SKM-1 (cell line): ENCODE results near the gene BCAS4.
"Not testable (repeated sequence)": the region's sequence is repeated elsewhere in the genome, so short reads cannot be mapped to it uniquely, and the experiment has no call there.

Experiments used
- DNase-seq: peaks from one replicate; lab custom pipeline; 2025; ENCODE audit not compliant: unreplicated experiment; lab: John Stamatoyannopoulos, UW

The BCAS4 gene

DNA sequence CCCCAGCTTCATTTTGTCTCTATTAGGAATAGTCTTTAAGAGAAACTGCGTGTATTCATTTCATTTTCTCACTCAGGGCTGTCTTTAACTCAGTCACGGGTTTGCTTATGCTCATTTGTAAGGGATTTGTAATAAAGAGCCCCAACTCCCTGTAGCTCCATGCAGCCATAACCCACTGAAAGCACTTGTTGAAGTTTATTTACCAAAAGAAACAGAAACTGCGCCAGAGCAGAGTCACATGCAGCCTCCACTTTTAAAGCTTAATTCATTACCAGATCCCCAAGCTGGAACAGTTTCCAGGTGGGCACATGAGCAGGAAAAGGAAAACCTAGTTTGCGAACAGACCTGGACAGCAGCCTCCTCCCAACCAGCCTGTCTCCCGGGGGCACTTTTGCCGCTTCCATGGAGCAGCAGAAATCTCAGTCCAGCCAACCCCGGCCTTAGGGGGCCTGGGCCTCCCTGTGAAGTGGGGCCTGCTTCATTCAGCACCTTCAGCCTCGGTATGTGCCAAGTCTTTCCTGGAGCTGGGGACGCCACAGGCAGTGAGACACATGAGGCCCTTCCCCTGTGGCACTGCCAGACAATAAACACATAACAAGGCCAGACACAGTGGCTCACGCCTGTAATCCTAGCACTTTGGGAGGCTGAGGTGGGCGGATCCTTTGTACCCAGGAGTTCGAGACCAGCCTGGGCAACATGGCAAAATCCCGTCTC lies 4.5 kb downstream of the BCAS4 start:
- DNase-seq: no peak

DNA sequence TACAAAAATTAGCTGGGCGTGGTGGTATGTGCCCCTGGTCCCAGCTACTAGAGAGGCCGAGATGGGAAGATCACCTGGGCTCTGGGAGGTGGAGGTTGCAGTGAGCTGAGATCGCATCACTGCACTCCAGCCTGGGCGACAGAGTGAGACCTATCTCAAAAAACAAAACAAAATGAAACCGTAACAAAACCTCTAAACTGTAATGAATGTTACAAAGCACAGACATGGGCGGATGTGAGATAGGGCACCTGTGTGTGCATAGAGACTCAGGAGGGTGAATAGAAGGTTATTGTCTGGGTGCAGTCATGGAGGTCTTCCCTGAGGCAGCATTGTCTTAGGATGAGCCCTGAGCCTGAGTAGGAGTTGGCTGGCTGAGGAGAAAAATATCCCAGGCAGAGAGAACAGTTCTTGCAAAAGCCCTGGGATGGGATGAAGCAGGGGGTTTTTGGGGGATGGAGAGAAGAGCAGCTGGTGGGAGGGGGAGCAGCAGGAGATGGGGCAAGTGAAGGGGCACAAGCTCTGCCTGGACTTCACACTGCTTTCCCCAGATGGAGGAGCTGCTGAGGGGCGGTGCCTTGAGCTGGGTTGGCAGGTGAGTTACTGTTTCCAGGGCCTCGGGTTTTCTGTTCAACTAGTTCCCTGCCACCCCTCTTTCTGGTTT lies 5.2 kb downstream of the BCAS4 start:
- no peak for DNase-seq

DNA sequence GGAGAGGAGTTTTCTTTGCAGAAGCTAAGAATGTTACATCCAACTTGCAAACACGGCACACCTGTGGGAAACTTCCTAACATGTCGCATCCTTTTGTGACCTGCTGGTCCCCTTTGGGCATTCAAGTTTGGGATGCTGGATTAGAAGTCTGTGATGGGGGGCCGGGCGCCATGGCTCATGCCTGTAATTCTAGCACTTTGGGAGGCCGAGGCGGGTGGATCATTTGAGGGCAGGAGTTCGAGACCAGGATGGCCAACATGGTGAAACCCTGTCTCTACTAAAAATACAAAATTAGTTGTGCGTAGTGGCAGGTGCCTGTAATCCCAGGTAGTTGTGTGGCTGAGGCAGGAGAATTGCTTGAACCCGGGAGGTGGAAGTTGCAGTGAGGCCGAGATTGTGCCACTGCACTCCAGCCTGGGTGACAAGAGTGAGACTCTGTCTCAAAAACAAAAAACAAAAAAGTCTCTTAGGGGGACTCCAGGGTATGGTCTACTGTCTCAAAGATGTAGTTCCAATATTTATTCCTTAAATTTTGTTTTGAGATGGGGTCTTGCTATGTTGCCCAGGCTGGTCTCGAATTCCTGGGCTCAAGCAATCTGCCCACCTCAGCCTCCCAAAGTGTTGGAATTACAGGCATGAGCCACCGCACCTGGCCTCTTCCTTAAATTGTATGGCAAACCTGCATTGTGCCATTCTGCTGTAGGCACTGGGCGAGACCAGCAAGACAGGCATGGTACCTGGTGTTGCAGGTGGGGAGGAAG lies 6.3 kb downstream of the BCAS4 start:
- not testable (repeated sequence) for DNase-seq

DNA sequence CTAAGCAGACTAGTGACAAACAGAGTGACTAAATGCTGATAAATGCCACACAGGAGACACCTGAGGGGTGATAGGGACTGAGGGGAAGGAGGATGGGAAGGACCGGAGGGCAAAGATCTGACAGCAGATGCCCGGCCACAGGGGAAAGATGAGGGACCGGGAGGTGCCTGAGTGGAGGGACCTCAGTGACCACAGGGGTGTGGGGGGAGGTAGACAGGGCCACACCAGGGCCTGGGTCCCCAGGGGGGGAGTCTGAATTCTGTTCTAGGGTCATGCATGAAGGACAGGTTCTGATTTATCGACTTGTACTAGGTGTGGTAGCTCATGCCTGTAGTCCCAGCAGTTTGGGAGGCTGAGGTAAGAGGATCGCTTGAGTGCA lies 6.9 kb downstream of the BCAS4 start:
- no peak for DNase-seq

DNA sequence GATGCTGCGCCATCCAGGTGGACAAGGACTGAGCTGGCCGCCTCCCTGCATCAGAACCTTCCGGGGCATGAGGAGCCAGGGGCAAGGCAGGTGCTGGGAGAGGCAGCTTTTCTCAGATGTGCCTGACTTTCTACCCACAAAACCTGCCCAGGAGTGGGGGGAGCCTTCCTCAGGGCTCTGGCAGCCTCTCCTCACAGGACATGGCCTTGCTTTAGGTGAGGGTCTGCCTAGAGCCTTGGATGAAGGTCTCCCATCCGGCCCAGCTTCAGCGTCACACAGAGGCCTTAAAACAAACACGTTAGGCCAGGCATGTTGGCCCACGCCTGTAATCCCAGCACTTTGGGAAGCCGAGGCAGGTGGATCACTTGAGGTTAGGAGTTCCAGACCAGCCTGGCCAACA lies 7.4 kb downstream of the BCAS4 start:
- DNase-seq: no peak

DNA sequence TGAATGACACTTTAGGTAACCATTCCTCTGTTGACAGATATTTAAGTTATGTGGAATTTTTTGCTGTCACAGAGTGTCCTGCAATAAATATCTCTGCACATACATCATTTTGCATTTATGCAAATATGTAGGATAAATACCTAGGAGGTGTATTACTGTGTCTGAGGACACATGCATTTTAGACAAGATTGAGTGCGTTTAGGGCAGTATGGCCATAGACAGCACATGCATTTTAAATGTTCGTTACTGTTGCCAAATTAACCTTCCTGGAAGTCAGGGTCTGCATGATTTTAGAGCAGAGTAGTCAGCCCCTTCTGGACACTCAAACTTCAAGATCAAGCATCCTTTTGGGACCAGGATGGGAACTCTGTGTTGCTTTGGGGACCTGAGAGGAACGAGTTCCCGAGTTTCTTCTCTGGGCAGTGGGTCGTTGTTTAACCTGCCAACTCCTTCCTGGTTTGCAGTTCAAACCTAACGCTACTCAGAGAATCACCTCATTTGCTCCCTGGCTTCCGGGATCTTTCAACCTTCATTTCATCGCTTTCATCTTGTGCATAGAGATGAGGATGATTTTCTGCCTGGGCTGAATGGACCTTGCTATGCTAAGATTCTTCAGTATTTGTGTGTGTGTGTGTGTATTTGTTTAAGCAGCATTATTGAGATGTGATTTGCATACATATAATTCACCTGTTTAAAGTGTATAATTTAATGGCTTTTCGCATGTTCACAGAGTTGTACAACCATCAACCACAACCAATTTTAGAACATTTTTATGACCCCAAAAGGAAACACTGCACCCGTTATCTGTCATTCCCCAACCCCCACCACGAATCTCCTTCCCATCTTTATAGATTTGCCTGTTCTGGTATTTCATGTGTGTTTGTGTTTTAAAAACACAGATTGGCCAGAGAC lies 9.8 kb downstream of the BCAS4 start:
- DNase-seq: no peak

DNA sequence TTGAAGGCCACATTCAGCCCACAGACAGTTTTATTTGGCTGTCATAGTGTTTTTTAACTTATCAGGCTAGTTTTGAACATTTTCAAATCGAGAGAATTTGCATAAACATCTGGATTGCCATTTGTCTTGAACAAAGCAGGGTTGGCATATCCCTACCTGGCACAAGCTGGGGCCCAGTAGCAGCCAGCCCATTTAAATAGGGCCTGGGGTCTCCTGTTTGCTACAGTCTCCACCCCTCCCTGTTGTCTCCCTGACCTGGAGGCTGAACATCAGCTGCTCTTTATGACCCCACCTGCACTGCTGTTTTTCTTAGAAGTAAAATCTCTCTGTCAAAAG lies 10.5 kb downstream of the BCAS4 start:
- no peak for DNase-seq

DNA sequence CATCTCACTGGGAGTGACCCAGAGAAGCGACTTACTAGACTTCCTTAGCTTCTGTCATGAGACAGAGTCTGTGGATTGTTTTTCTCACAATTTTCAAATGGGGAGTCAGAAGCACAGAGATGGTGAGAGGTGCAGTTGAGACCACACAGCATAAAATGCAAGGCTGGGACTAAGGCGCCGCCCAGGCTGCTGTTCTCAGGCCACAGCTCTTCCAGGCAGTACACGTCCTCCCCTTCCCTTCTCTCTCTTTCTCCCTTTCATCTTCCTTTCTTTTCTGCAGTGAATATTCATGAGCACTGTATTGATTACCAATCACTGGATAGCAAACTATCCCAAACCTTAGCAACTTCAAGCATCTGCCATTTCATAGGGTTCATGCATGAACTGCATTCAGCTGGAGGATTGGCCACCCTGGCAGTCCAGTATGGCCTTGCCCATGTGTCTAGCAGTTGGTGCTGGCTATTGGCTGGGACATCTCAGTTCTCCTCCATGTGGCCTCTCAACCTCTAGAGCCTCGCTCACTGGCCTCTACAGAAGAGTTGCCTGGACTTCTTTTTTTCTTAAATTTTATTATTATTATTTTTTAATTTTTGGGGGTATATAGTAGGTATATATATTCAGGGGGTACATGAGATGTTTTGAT lies 11.4 kb downstream of the BCAS4 start:
- no peak for DNase-seq

DNA sequence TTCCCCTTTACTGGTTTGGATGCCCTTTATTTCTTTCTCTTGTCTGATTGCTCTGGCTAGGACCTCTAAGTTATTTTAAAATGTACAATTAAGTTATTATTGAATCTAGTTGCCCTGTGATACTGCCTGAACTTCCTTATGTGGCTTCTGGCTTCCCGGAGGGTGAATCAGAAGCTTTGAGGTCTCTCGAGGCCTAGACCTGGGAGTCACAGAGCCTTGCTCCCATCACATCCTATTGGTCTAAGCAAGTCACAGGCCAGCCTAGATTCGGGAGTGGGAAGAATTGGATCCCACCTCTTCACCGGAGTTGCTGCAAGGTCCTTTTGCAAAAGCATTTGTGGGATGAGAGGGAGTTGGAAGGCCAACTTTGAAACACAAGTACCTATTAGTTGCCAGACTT lies 15.2 kb downstream of the BCAS4 start:
- no peak for DNase-seq

DNA sequence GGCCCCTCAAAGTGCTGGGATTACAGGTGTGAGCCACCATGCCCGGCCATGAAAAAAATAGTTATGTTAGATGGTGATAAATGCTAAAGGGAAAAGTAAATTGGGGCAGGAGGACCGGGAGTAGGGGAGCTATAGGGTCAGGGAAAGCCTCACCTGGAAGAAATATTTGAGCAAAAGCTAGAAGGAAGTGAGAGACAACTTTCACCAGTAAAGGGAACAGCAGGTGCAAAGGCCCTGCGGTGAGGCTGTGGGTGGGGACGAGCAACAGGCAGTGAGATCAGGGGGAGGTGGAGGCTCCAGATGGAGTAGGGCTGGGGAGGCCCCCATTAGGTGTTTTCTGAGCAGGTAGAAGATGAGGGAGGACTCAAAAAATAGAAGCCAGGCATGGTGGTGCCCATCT lies 16.0 kb downstream of the BCAS4 start:
- DNase-seq: no peak

DNA sequence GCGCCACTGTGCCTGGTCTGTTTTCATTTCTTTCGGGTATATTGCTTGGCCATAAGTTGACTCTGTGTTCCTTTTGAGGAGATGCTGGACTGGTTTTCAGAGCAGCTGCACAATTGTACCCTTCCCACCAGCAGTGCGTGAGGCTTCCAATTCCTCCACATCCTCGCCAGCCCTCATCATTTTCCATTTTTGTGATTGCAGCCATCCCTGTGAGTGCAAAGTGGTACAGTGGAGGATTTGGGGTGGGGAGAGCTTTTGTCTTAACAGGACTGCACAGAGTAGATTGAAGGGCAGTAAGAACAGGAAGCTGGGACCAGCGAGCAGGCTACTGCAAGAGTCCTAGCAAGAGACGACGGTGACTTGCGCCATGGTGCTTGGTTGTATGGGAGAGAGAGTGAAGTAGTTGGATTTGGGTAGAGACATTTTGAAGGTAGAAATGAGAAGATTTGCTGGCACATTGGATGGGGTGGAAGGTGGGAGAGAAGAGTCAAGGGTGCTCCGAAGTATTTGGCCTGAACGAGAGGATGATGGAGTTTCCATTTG lies 18.3 kb downstream of the BCAS4 start:
- no peak for DNase-seq

DNA sequence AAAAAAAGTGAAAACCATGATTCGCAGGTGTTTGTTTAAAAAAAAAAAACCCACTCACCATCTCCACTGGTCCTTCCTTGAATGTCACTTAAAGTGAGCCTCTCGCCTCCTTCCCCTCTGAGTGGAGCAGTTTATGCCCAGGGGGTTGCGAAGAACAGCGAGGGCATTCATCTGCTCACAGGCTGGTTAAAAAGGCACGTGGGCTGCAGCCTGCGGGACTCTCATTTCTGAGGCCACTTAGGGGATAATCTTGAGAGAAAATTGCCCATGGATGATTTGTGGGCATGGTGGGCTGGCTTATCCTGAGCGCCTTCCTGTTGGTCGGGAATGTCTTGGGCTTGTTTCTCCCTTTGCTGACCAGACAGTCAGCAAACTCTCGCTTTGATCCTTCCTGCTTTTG lies 18.9 kb downstream of the BCAS4 start:
- no peak for DNase-seq

DNA sequence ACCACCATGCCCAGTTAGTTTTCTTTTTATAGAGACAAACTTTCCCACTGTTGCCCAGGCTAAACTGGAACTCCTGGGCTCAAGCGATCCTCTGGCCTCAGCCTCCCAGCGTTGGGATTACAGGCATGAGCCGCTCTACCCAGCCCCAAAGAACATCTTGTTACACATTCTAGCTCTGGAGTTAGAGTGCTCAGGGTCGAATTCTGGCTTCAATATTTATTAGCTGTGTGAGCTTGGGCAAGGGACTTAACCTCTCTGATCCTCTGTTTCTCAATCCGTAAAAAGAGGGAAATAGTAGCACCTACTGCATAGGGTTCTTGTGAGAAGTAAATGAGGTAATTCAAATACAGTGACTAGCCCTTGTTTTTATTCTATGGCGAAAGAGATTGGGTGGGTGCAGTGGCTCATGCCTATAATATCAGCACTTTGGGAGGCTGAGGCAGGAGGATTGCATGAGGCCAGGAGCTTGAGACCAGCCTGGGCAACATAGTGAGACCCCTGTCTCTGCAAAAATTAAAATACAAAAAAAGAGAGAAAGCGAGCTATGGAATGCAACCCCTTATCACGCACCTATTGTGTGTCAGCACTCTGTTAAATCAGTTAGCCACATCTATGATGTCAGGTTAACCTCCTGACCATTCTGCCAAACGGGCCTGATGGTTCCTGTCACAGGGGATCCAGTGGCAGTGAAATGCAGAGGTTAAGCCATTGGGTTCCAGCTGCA lies 19.7 kb downstream of the BCAS4 start:
- DNase-seq: no peak

DNA sequence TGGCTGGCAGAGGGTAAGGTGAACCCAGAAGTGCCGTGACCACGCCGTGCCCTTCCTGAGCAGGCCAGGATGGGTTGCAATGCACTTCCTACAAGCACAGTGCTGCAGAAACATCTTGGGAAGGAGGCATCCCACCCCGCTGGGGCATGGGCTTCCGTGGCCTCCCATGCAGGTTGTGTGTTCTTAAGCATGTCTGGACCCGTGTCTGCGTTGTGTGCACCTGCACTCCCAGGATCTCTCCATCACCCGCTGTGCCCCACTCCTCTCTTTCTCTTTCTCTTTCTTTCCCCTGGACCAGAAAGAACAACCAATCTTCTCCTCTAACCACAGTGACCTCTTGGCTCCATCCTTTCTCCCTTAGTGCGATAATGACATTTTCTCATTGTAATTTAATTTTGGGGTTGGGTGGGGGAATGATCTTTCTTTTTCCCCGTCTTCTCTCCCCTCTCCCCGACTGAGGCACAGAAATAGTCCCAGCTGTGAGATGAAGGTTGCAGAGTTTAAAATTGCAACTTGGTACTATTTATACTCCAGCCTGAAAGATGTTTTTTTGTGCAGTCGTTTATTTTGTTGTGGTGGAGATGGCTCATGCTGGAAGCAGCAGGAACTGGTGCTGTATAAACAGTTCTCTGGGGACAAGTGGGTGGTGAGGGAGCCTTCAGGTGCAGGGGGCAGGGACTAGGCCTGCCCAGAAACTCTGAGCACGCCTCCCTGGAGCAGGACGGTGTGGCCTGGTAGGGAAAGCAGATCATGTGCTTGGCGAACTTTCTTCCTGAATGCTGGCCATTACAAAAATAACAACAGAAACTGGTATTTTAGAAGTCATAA lies 20.5 kb downstream of the BCAS4 start:
- DNase-seq: no peak

DNA sequence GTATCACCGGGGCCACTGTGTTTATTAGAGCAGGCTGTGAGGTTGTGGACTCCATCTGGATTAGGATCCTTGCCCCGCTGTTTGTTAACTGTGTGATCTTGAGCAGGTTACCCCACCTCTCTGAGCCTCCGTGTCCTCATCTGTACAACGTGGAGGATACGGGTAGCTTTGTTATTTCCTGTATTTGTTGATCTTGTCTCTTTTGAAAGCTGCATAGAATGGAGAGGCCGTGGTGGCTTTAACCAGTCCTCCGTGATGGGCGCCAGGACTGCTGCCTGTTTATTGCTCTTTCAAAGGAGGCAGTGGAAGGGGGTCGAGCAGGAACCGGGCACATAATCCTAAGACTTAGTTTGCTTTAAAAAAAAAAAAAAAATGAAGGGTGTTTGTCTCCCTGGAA lies 22.9 kb downstream of the BCAS4 start:
- DNase-seq: no peak

DNA sequence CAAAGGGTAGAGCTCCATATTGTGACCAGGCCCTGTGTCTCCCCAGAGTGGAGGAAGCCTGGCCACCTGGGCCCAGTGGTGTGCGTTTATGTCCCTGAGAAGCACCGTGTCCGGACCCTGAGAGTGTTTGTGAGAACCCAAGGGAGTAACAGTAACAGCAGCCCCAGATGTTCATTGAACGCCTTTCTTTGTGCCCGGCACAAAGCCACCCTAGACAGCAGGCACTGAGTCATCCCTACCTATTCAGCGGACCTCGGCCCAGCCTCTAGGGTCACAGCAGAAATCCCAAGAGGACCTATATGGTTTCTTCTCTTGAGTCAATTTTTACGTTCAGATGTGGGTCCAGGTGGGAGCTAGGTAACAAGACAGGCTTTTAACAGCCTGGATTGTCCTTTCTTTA lies 24.5 kb downstream of the BCAS4 start:
- no peak for DNase-seq

DNA sequence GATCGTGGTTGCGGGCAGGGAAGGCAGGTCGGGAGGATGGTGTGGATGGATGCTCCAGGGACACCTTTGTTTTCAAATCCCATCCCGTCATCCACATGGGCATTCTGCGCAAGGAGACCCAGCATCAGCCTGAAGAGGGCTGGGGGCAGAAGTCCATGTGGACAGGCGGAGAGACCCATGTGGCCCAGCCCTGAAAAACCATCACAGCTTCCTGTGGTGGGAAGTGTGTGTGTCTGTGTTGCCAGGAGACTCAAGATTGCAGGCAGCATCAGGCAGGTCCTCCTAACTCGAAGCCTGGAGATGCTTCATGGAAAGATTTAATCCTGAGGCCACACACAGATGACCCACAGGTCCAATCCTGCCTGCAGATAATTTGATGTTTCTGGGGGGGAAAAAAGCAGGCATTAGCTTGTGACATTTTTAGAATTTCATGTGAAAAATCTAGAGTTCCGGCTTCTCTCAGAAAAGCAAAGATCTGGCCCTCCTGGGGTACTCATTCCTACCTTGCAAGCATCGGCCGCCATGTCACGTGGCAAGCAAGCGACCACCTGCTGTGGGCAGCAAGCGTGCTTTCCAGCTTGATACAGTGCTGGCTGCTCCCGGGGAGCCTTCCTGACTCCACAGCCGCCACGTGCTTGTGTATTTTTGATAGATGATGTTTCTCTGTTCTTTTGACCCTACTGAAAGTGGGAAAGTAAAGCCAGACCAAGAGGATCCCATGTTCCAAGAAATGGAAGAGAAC lies 25.8 kb downstream of the BCAS4 start:
- DNase-seq: no peak

DNA sequence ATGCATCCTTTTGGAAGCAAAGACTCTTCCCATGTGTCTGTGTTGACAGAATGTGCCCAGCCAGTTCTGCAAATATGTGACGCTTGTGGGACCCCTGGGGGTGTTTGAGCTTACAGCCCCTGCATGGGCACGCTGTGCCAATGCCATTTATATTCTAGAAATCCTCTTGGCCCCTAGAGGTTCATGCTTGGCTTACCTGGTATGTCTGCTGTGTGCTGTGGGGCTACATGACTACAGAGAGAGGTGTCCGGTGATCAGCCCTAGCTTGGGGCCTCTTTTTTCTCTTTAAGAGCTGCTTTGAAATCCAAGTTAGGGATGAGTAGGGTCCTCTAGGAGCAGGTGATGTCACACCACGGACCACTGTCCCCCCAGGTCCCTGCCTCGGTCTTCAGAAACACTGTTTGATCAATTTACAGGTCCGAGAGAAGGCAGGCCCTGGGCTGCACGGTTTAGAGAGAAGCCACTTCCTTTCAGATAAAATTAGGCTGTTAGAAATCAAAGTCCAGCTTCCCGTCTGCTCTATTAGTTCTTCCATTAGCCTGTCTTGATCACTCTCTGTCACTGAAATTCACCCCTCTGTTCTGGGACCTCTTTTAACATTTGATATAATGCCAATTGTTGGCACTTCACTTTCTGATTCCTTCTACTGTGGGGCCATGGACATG lies 26.5 kb downstream of the BCAS4 start:
- no peak for DNase-seq
